Activated naive CD4-positive, alpha-beta T cell treated with anti-CD3 and anti-CD28 coated beads, Interleukin-2, amount 50 U/mL, for 72 hours (primary cell): Measurements from ENCODE around the gene SMARCA4. TPM values are rescaled to one million over a fixed set of nuclear protein-coding genes. Genes with fewer than 3 reads are reported as not detected.
A peak's percentile ranks its signal among the peaks of the same experiment; 100 is the strongest.

ENCODE experiments used
- ATAC-seq, 2 donors: fragments of 150-1000 bp; cut with Tn5 transposase; 2 replicates each; pipeline ENCODE4 v1.10.0; 2021; ENCODE audit warnings: mild to moderate bottlenecking in 2 of 2, moderate library complexity in 2 of 2
- DNase-seq, 2 donors: peaks; one replicate each; pipeline ENCODE4 v3.0.0; 2021 to 2022; ENCODE audit warnings: low spot score in 2 of 2
- H3K27ac Mint-ChIP-seq, 2 donors: one replicate each; pipeline ENCODE4 v1.8.0; 2022; ENCODE audit warnings: mild to moderate bottlenecking in 2 of 2, mixed read lengths in 2 of 2
- H3K36me3 Mint-ChIP-seq, 2 donors: one replicate each; pipeline ENCODE4 v1.8.0; 2022; ENCODE audit warnings: mixed read lengths in 2 of 2
- H3K9me3 Mint-ChIP-seq, 2 donors: one replicate each; pipeline ENCODE4 v1.8.0; 2022; ENCODE audit warnings: mixed read lengths in 2 of 2
- total RNA-seq, 2 donors: library from RNA; stranded (reverse); gene quantifications; one replicate each; pipeline ENCODE4 v1.2.3, GENCODE V29; 2022

SMARCA4 gene
- total RNA-seq, result 10 to 100 TPM; 86.8 to 99.4 TPM

- no peaks in the 10 kb centered on the region for H3K9me3 Mint-ChIP-seq
- H3K27ac Mint-ChIP-seq, result peak within 1 kb of the TSS; percentile 92 to 96
- ATAC-seq, result peak; percentile 69 to 72
- DNase-seq, result peak; percentile 99
- peaks cover 7 to 20% of the 10 kb centered on the region in 2 donors for H3K36me3 Mint-ChIP-seq
Observed at GRCh38 chr19:10960314-10961072, at the start of gene SMARCA4. TSS of gene SMARCA4 (plus strand) at chr19:10961030. CDS start at chr19:10984152, 23,122 bp downstream.

DNA sequence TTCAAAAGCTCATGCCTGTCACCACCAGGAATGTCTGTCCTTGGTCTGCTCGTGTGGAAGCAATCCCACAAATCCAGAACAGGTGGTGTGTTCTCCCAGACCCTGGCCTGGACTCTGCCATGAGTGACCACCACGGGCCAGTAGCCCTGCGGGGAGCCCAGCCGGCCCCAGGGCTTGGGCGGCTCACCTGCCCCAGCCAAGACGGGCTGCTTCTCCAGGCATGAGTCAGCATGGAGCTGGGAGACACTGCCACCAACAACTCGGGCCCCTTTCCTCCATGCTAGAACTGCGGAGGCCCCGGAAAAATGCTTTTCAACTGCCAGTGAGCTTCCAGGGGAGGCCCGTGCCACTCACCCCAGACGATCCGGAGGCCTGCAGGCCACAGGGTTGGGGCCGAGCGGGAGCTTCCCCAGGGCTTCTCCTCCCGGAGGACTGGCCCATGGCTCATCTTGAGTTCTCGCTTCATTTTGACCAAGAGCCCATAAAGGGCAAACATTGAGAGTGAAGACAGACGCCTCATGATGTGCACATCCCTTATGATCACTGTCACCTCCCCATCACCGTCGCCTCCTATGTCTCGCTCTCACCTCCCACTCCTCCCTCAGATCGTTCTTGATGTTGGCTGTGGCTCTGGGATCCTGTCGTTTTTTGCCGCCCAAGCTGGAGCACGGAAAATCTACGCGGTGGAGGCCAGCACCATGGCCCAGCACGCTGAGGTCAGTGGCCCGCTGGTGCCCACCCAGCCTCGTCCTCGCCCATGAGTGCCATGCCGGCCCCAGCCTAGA, 49.1 kb upstream of the SMARCA4 start:
- ATAC-seq (no peak), DNase-seq (no peak)
- Mint-ChIP-seq H3K9me3 (no peaks in the 10 kb centered on the region), H3K27ac (peak overlapping the region; percentile 66 to 67), H3K36me3 (no peaks in the 10 kb centered on the region)

- H3K9me3 Mint-ChIP-seq, result no peaks in the 10 kb centered on the region
- ATAC-seq, result no peak
- H3K36me3 Mint-ChIP-seq, result no peaks in the 10 kb centered on the region
- H3K27ac Mint-ChIP-seq, result peak overlapping the region in 1 of 2 donors; percentile 50
- DNase-seq, result no peak
Observed at GRCh38 chr19:10912619-10913018, 48.2 kb upstream of the SMARCA4 start.

GRCh38 chr19:10913716-10914340, 47.0 kb upstream of the SMARCA4 start:
- no peaks in the 10 kb centered on the region for H3K36me3 Mint-ChIP-seq
- H3K27ac Mint-ChIP-seq, result no peak overlapping the region
- H3K9me3 Mint-ChIP-seq, result no peaks in the 10 kb centered on the region
- peak in 1 of 2 donors; percentile 19 for ATAC-seq
- DNase-seq, result no peak

- no peak for DNase-seq
- H3K27ac Mint-ChIP-seq, result peak overlapping the region in 1 of 2 donors; percentile 66
- H3K9me3 Mint-ChIP-seq, result no peaks in the 10 kb centered on the region
- no peaks in the 10 kb centered on the region for H3K36me3 Mint-ChIP-seq
- ATAC-seq, result peak in 1 of 2 donors; percentile 26
Observed at GRCh38 chr19:10915130-10916091, 45.4 kb upstream of the SMARCA4 start.

DNA sequence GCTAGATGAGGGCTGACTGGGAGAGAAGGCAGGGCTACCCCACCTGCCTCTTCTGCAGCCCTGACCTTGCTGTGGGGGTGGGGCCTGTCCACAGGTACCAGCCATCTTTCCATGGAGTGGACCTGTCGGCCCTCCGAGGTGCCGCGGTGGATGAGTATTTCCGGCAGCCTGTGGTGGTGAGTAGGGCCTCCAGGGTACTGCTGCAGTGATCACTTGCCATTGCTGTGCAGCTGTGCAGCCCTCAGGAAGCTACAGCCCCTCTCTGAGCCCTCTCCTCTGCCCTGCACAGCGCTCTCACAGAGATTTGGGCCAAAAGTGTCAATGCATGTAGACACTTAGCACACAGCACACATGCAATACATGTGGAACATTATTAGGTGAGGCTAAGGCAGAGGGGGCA, 44.2 kb upstream of the SMARCA4 start:
- ATAC-seq (no peak), DNase-seq (no peak)
- Mint-ChIP-seq H3K9me3 (no peaks in the 10 kb centered on the region), H3K36me3 (no peaks in the 10 kb centered on the region), H3K27ac (no peak overlapping the region)

DNA sequence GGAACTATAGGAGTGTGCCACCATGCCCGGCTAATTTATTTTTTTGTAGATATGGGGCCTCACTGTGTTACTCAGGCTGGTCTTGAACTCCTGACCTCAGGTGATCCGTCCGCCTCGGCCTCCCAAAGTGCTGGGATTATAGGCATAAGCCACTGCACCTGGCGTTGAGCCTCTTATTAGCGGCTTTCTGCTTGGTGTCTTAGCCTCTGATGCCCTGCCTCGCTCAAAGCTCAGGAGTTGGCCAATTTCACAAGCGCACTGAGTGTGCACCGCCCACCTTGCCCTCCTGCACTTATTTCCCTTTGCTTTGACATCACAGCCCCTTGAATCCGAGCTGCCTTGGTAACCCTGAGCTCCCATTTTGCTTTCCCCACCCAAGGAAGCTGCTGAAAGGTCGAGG, 42.5 kb upstream of the SMARCA4 start:
- DNase-seq (no peak), ATAC-seq (no peak)
- H3K9me3 Mint-ChIP-seq, result no peaks in the 10 kb centered on the region
- peak overlapping the region in 1 of 2 donors; percentile 74 for H3K27ac Mint-ChIP-seq
- H3K36me3 Mint-ChIP-seq, result no peaks in the 10 kb centered on the region

DNA sequence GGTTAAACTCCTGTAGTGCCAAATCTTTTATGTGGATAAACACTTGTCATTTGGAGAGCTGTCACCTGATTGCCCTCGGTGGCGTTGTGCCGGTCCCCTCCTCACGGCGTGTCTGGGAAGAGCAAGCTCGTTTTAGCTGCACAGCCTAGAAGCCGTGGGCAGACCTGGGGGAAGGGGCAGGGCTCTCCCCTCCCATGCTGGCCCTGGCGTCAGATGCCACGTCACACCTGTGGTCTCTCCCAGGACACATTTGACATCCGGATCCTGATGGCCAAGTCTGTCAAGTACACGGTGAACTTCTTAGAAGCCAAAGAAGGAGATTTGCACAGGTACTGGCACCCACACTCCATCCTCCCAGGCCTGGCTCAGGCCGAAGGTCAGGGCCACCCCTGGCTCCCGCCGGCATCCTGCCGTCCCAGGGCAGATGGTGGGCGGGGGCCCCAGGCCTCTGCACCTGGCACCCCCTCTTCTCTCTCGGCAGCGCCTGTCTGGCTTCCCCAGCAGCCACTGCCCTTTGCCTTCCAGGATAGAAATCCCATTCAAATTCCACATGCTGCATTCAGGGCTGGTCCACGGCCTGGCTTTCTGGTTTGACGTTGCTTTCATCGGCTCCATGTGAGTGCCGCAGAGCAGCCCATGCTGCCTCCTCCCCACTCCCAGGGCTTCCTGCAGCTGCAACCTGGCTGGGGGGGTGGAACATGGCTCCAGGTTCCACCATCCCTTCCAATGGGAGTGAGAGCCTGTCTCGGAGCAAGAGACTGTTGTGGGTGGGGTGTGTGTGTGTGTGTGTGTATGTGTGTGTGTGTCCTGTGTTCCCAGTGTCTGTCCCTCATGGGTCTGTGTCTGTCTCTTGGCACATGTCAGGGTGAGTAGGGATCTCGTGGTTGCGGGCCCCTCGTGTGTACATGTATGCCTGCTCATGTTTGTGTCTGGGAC, 41.2 kb upstream of the SMARCA4 start:
- H3K27ac Mint-ChIP-seq, result no peak overlapping the region
- ATAC-seq (no peak), DNase-seq (no peak)
- H3K36me3 Mint-ChIP-seq, result no peaks in the 10 kb centered on the region
- H3K9me3 Mint-ChIP-seq, result no peaks in the 10 kb centered on the region

DNA sequence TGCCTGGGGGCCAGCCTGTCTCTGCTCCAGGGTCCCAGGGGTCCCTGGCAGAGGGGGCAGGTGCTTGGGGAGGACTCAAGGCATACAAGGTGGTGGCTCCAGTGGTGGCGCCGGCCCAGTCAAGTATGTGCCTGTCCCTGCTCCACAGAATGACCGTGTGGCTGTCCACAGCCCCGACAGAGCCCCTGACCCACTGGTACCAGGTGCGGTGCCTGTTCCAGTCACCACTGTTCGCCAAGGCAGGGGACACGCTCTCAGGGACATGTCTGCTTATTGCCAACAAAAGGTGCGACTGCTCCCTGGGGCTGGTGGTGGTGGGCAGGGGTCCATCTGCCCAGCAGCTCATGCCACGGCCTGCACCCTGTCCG, 40.6 kb upstream of the SMARCA4 start:
- Mint-ChIP-seq H3K36me3 (no peaks in the 10 kb centered on the region), H3K27ac (no peak overlapping the region)

GRCh38 chr19:10920781-10921180, 40.0 kb upstream of the SMARCA4 start:
- H3K9me3 Mint-ChIP-seq, result no peaks in the 10 kb centered on the region
- H3K27ac Mint-ChIP-seq, result no peak overlapping the region
- ATAC-seq (peak in 1 of 2 donors; percentile 8), DNase-seq (no peak)
- no peaks in the 10 kb centered on the region for H3K36me3 Mint-ChIP-seq

More for the DNA sequence above, 40.6 kb upstream of the SMARCA4 start:
- H3K9me3 Mint-ChIP-seq, result no peaks in the 10 kb centered on the region
- ATAC-seq, result no peak
- no peak for DNase-seq

DNA sequence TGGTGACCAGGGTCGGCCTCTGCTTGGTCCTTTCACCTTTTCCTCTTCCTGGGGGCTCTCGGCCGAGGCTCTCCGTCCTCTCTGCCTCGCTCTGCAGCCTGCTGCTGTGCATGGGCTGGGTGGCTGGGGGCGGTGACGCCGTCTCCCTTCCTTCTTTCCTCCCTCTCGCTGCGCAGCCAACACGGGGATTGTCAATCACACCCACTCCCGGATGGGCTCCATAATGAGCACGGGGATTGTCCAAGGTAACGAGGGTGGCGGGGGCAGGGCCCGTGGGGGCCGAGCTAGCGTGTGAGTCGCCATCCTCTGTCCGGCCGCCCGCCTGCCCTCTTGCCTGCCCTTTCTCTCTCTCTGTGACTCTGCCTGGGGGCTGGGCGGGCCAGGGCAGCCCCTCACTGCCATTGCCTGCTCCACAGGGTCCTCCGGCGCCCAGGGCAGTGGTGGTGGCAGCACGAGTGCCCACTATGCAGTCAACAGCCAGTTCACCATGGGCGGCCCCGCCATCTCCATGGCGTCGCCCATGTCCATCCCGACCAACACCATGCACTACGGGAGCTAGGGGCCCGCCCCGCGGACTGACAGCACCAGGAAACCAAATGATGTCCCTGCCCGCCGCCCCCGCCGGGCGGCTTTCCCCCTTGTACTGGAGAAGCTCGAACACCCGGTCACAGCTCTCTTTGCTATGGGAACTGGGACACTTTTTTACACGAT, 39.5 kb upstream of the SMARCA4 start:
- no peaks in the 10 kb centered on the region for H3K9me3 Mint-ChIP-seq
- H3K27ac Mint-ChIP-seq, result peak overlapping the region in 1 of 2 donors; percentile 29
- DNase-seq, result no peak
- no peaks in the 10 kb centered on the region for H3K36me3 Mint-ChIP-seq
- ATAC-seq, result no peak

- no peaks in the 10 kb centered on the region for H3K9me3 Mint-ChIP-seq
- no peak for DNase-seq
- no peak for ATAC-seq
- no peaks in the 10 kb centered on the region for H3K36me3 Mint-ChIP-seq
- H3K27ac Mint-ChIP-seq, result peak overlapping the region; percentile 58 to 72
Observed at GRCh38 chr19:10921910-10922637, 38.8 kb upstream of the SMARCA4 start.

- ATAC-seq (no peak), DNase-seq (no peak)
- Mint-ChIP-seq H3K9me3 (no peaks in the 10 kb centered on the region), H3K36me3 (peaks cover 0 to 1% of the 10 kb centered on the region in 2 donors), H3K27ac (peak overlapping the region; percentile 58 to 72)
Observed at GRCh38 chr19:10922638-10923014, 38.2 kb upstream of the SMARCA4 start.
